Mesenchymal stem cell (in vitro differentiated cells and primary cell): ENCODE measurements around the gene SSTR3.

Experiments used
- DNase-seq: peaks from one replicate; pipeline ENCODE4 v3.0.0-alpha.2; 2013
- H2AFZ ChIP-seq: one replicate; pipeline ENCODE4 v1.6.1; 2013; ENCODE audit warnings: low read depth, mild to moderate bottlenecking, control low read depth, inconsistent platforms, low read length, moderate library complexity
- H2AK5ac ChIP-seq: 2 replicates; pipeline ENCODE4 v1.6.1; 2013; ENCODE audit warnings: low read length, moderate library complexity, mild to moderate bottlenecking, inconsistent platforms; ENCODE audit not compliant: severe bottlenecking
- H2BK120ac ChIP-seq: one replicate; pipeline ENCODE4 v1.6.1; 2013; ENCODE audit warnings: low read depth, mild to moderate bottlenecking, inconsistent platforms, low read length, moderate library complexity
- H2BK12ac ChIP-seq, 2 experiments: one replicate each; pipeline ENCODE4 v1.6.1; 2013; ENCODE audit warnings: inconsistent platforms in 2 of 2, low read length in 2 of 2, mild to moderate bottlenecking in 2 of 2, moderate library complexity in 2 of 2, control low read depth in 1 of 2
- H2BK15ac ChIP-seq: one replicate; pipeline ENCODE4 v1.6.1; 2013; ENCODE audit warnings: mild to moderate bottlenecking, low read depth, inconsistent platforms; ENCODE audit not compliant: poor library complexity, severe bottlenecking
- H2BK5ac ChIP-seq: 2 replicates; pipeline ENCODE4 v1.6.1; 2013; ENCODE audit warnings: low read depth, mild to moderate bottlenecking, low read length, control low read depth, inconsistent platforms; ENCODE audit not compliant: poor library complexity, severe bottlenecking
- H3K14ac ChIP-seq, 2 experiments: one replicate each; pipeline ENCODE4 v1.6.1; 2013; ENCODE audit warnings: inconsistent platforms in 2 of 2, low read length in 2 of 2, control low read depth in 1 of 2, mild to moderate bottlenecking in 1 of 2, moderate library complexity in 1 of 2
- H3K18ac ChIP-seq, 2 experiments: one replicate each; pipeline ENCODE4 v1.6.1; 2013; ENCODE audit warnings: inconsistent platforms in 2 of 2, low read length in 2 of 2, control low read depth in 1 of 2, low read depth in 1 of 2, mild to moderate bottlenecking in 1 of 2
- H3K23ac ChIP-seq, 2 experiments: one replicate each; pipeline ENCODE4 v1.6.1; 2013; ENCODE audit warnings: inconsistent platforms in 2 of 2, low read length in 2 of 2, mild to moderate bottlenecking in 2 of 2, moderate library complexity in 2 of 2, control low read depth in 1 of 2
- H3K27ac ChIP-seq: 2 replicates; pipeline ENCODE4 v1.5.1; 2013; ENCODE audit warnings: mild to moderate bottlenecking, moderate library complexity, low read length, control low read depth, inconsistent platforms; ENCODE audit not compliant: poor library complexity, severe bottlenecking
- H3K27me3 ChIP-seq, 2 experiments: 2 replicates each; pipeline versions ENCODE4 v1.6.1 to v1.7.0; 2013; ENCODE audit warnings: low read length in 2 of 2, mild to moderate bottlenecking in 2 of 2, moderate library complexity in 2 of 2, control low read depth in 1 of 2, inconsistent platforms in 1 of 2; ENCODE audit not compliant: control insufficient read depth in 1 of 2, insufficient read depth in 1 of 2
- H3K36me3 ChIP-seq, 2 experiments: 2 replicates each; pipeline versions ENCODE4 v1.6.1 to v1.7.0; 2013; ENCODE audit warnings: low read length in 2 of 2, control low read depth in 1 of 2, inconsistent platforms in 1 of 2, low read depth in 1 of 2, mild to moderate bottlenecking in 1 of 2; ENCODE audit not compliant: insufficient read depth in 2 of 2, control insufficient read depth in 1 of 2
- H3K4ac ChIP-seq, 2 experiments: one replicate each; pipeline ENCODE4 v1.6.1; 2013; ENCODE audit warnings: inconsistent platforms in 2 of 2, low read length in 2 of 2, mild to moderate bottlenecking in 2 of 2, moderate library complexity in 2 of 2, control low read depth in 1 of 2, low read depth in 1 of 2
- H3K4me1 ChIP-seq: 2 replicates; pipeline ENCODE4 v1.6.1; 2013; ENCODE audit warnings: low read depth, low read length, control low read depth; ENCODE audit not compliant: control insufficient read depth, insufficient read depth
- H3K4me2 ChIP-seq: 2 replicates; pipeline ENCODE4 v1.6.1; 2013; ENCODE audit warnings: low read length, mild to moderate bottlenecking, inconsistent platforms; ENCODE audit not compliant: poor library complexity, severe bottlenecking
- H3K4me3 ChIP-seq, 2 experiments: 2 replicates each; pipeline versions ENCODE4 v1.5.1 to v1.7.0; 2013; ENCODE audit warnings: low read length in 2 of 2, mild to moderate bottlenecking in 2 of 2, control low read depth in 1 of 2, low read depth in 1 of 2; ENCODE audit not compliant: insufficient read depth in 1 of 2
- H3K79me1 ChIP-seq: replicated peaks from 2 replicates; pipeline ENCODE4 v1.6.1; 2013; ENCODE audit warnings: mild to moderate bottlenecking, control low read depth, low read length, inconsistent platforms; ENCODE audit not compliant: poor library complexity, severe bottlenecking
- H3K9ac ChIP-seq: 2 replicates; pipeline ENCODE4 v1.7.0; 2013; ENCODE audit warnings: mild to moderate bottlenecking, low read length, moderate library complexity
- H3K9me3 ChIP-seq: 2 replicates; pipeline ENCODE4 v1.7.0; 2013; ENCODE audit warnings: mild to moderate bottlenecking, low read length; ENCODE audit not compliant: control insufficient read depth
- H4K8ac ChIP-seq: one replicate; pipeline ENCODE4 v1.6.1; 2013; ENCODE audit warnings: inconsistent platforms, mild to moderate bottlenecking, low read length, moderate library complexity
- H4K91ac ChIP-seq: one replicate; pipeline ENCODE4 v1.6.1; 2013; ENCODE audit warnings: mild to moderate bottlenecking, low read length, inconsistent platforms
- WGBS: methylation state at CpG from one replicate; pipeline ENCODE4 v1.1.7; 2013; ENCODE audit warnings: mixed read lengths; 5-methylcytosine and 5-hydroxymethylcytosine counted together

SSTR3 gene

DNA sequence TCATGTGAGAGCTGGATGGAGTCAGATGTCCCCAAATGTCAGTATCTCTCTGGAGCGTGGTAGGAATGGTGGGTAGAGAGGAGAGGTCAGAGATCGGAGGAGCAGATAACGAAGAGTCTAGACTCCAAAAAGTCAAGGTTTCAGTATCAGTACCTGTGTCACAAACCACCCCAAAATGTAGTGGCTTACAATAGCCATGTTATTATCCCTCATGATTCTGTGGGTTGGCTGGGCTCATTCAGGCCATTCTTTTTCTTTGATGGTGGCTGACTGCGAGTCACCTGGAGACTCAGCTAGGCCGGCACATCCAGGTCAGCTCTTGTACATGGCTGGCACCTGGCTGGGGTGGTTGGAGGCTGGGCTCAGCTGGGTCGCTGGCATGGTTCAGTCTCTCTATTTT, 7.3 kb upstream of the SSTR3 start:
- H3K36me3 ChIP-seq: peaks cover 0 to 9% of the 10 kb centered on the region in 2 experiments
- H3K9ac ChIP-seq: no peak overlapping the region
- H3K4me1 ChIP-seq: peaks cover 9% of the 10 kb centered on the region
- H3K9me3 ChIP-seq: no peaks in the 10 kb centered on the region
- no peaks in the 10 kb centered on the region for H3K79me1 ChIP-seq
- no peak overlapping the region for H4K8ac ChIP-seq
- H3K27me3 ChIP-seq: peaks cover 0 to 40% of the 10 kb centered on the region in 2 experiments
- DNase-seq: no peak
- no peak overlapping the region for H3K27ac ChIP-seq
- H2BK120ac ChIP-seq: no peak overlapping the region
- H3K4me2 ChIP-seq: no peak overlapping the region
- no peak overlapping the region for H3K4ac ChIP-seq
- WGBS: 84% methylated on average over 4 of the region's 6 CpGs
- H2BK15ac ChIP-seq: no peak overlapping the region
- no peak overlapping the region for H2BK12ac ChIP-seq
- no peak overlapping the region for H3K14ac ChIP-seq
- no peak overlapping the region for H3K4me3 ChIP-seq
- H4K91ac ChIP-seq: no peak overlapping the region
- H3K23ac ChIP-seq: no peak overlapping the region
- no peak overlapping the region for H2BK5ac ChIP-seq
- H2AFZ ChIP-seq: no peak overlapping the region
- no peak overlapping the region for H3K18ac ChIP-seq
- H2AK5ac ChIP-seq: no peak overlapping the region

DNA sequence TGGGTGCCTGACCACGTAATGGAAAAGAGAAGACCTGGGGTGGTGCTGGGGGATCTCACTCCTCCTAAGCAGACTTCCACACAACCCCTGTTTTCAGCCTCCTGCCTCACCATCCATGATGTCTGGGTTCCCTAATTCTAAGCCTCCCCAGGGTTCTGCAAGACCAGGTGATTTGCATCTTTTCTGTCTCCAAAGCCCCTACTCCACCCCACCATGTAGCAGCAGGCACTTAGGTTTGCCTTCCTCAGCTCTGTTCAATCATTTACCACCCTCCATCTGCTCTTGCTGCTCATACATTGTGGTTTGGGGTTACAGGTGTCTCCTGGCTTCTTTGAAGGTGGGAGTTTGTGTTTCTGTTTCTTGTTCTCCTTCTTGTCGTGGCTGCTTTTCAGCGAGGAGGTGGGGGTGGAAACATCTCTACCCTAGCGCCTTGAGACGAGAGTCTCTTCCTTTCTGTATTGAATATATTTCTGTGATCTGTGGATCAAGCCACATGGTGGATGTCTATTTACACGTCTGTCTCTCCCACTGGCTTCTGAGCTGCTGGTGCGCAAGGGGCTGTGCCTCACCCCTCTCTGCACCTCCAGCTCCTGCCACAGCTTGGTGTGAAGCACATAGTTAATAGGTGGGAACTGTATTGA, 6.6 kb upstream of the SSTR3 start:
- no peak overlapping the region for H2BK12ac ChIP-seq
- H3K18ac ChIP-seq: no peak overlapping the region
- no peak overlapping the region for H2BK5ac ChIP-seq
- H3K4me3 ChIP-seq: no peak overlapping the region
- H2AFZ ChIP-seq: no peak overlapping the region
- WGBS: 81% methylated on average over 6 of the region's 7 CpGs
- H3K14ac ChIP-seq: no peak overlapping the region
- H3K9ac ChIP-seq: no peak overlapping the region
- H3K4ac ChIP-seq: no peak overlapping the region
- no peak overlapping the region for H3K27ac ChIP-seq
- no peaks in the 10 kb centered on the region for H3K9me3 ChIP-seq
- H2BK120ac ChIP-seq: no peak overlapping the region
- H3K27me3 ChIP-seq: peaks cover 0 to 46% of the 10 kb centered on the region in 2 experiments
- H2BK15ac ChIP-seq: no peak overlapping the region
- H3K4me1 ChIP-seq: peaks cover 9% of the 10 kb centered on the region
- no peak for DNase-seq
- no peak overlapping the region for H3K4me2 ChIP-seq
- H4K8ac ChIP-seq: no peak overlapping the region
- H3K23ac ChIP-seq: no peak overlapping the region
- peaks cover 0 to 3% of the 10 kb centered on the region in 2 experiments for H3K36me3 ChIP-seq
- no peaks in the 10 kb centered on the region for H3K79me1 ChIP-seq
- H4K91ac ChIP-seq: no peak overlapping the region
- H2AK5ac ChIP-seq: no peak overlapping the region

DNA sequence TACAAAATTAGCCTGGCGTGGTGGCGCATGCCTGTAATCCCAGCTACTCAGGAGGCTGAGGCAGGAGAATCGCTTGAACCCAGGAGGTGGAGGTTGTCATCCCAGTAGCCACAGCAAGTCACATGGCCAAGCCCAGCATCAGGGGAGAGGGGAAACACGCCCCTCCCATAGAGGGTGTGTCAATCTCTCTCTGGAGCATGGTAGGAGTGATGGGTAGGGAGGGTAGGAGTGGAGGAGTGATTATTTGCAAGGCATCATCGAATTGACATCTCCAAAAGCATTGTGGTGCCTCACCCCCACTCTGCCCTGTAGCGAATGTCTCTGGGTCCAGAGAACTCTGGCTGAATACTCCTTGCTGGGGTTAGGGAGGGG, 6.1 kb upstream of the SSTR3 start:
- H3K9me3 ChIP-seq: no peaks in the 10 kb centered on the region
- no peak overlapping the region for H3K4me3 ChIP-seq
- H3K23ac ChIP-seq: no peak overlapping the region
- H4K91ac ChIP-seq: no peak overlapping the region
- H3K18ac ChIP-seq: no peak overlapping the region
- no peak overlapping the region for H2AFZ ChIP-seq
- no peaks in the 10 kb centered on the region for H3K36me3 ChIP-seq
- peaks cover 9% of the 10 kb centered on the region for H3K4me1 ChIP-seq
- no peak overlapping the region for H2BK12ac ChIP-seq
- peak overlapping the region in 1 of 2 experiments; percentile 6 for H3K14ac ChIP-seq
- no peak overlapping the region for H2BK15ac ChIP-seq
- H2BK120ac ChIP-seq: no peak overlapping the region
- H3K4me2 ChIP-seq: no peak overlapping the region
- H3K27me3 ChIP-seq: peaks cover 3 to 52% of the 10 kb centered on the region in 2 experiments
- 86% methylated on average over 6 of the region's 6 CpGs for WGBS
- H3K27ac ChIP-seq: no peak overlapping the region
- H3K79me1 ChIP-seq: no peaks in the 10 kb centered on the region
- no peak overlapping the region for H2AK5ac ChIP-seq
- H3K9ac ChIP-seq: no peak overlapping the region
- H4K8ac ChIP-seq: no peak overlapping the region
- H3K4ac ChIP-seq: no peak overlapping the region
- no peak for DNase-seq
- H2BK5ac ChIP-seq: no peak overlapping the region

DNA sequence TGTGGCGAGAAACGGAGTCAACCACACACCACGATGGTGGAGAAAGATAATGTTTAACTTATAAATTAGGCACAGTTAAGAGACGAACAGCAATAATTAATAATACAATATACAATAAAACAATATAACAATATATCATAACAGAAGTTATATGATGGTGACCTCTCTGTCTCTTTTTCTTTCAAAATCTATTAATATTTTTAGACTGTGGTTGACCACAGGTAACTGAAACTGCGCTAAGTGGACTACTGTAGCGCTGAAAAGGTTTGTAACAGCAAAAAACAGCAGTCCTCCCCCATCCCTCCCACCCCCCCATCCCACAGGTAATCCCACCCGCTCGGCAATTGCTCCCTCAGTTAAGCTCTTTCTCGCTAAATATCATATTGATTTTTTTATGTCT, 3.6 kb upstream of the SSTR3 start:
- Histone ChIP-seq H4K91ac (no peak overlapping the region), H2AK5ac (no peak overlapping the region), H3K79me1 (no peaks in the 10 kb centered on the region), H3K4me1 (peaks cover 14% of the 10 kb centered on the region), H3K9ac (no peak overlapping the region), H2BK5ac (no peak overlapping the region), H2BK12ac (no peak overlapping the region), H3K23ac (no peak overlapping the region), H3K9me3 (no peaks in the 10 kb centered on the region), H2BK15ac (no peak overlapping the region), H3K18ac (no peak overlapping the region), H3K4me3 (no peak overlapping the region), H2AFZ (no peak overlapping the region), H3K4ac (no peak overlapping the region), H3K14ac (no peak overlapping the region), H3K27me3 (peaks cover 18 to 72% of the 10 kb centered on the region in 2 experiments), H3K36me3 (no peaks in the 10 kb centered on the region), H2BK120ac (no peak overlapping the region), H3K4me2 (no peak overlapping the region), H4K8ac (no peak overlapping the region), H3K27ac (no peak overlapping the region)
- WGBS: 95% methylated on average over 7 of the region's 9 CpGs
- DNase-seq: no peak
